H1 (cell line): ENCODE results near the gene ZFP36L1. TPM values are rescaled to one million over a fixed set of nuclear protein-coding genes. Genes with fewer than 3 reads are reported as not detected.
A peak's percentile ranks its signal among the peaks of the same experiment; 100 is the strongest.

ENCODE experiments used
- CTCF ChIA-PET: fragments of 300-600 bp; sonication (Branson Sonifier 250); formaldehyde crosslinking; loops from one replicate; lab custom pipeline; 2021; ENCODE audit not compliant: partially characterized antibody; lab: Charles Lee
- POLR2A ChIA-PET: fragments of 300-600 bp; sonication (Branson Sonifier 250); formaldehyde crosslinking; loops from one replicate; lab custom pipeline; 2021; ENCODE audit warnings: inconsistent platforms; ENCODE audit not compliant: partially characterized antibody; lab: Charles Lee
- DNase-seq, 2 experiments: peaks; one replicate each; pipeline versions ENCODE4 v3.0.0 to v3.0.0-alpha.2; 2010 to 2022; ENCODE audit warnings: low spot score in 2 of 2, low read depth in 1 of 2, mixed read lengths in 1 of 2
- FAIRE-seq: peaks from 2 replicates; lab custom pipeline; 2011; peaks lifted over from hg19 to GRCh38; lab: Jason Lieb, UNC
- H2AFZ ChIP-seq: 2 replicates; pipeline ENCODE4 v1.8.1; 2012; ENCODE audit warnings: low read length, inconsistent platforms
- H2AK5ac ChIP-seq: 2 replicates; pipeline ENCODE4 v1.6.1; 2013; ENCODE audit warnings: low read depth, low read length
- H2BK120ac ChIP-seq: replicated peaks from 2 replicates; pipeline ENCODE3; 2013; ENCODE audit warnings: low read depth, low read length, inconsistent platforms
- H2BK12ac ChIP-seq: 2 replicates; pipeline ENCODE4 v1.6.1; 2013; ENCODE audit warnings: low read depth, low read length
- H2BK15ac ChIP-seq: 2 replicates; pipeline ENCODE4 v1.6.1; 2013; ENCODE audit warnings: low read length
- H2BK20ac ChIP-seq: 2 replicates; pipeline ENCODE4 v1.6.1; 2013; ENCODE audit warnings: low read length
- H2BK5ac ChIP-seq: 2 replicates; pipeline ENCODE4 v1.6.1; 2013; ENCODE audit warnings: low read depth, low read length
- H3K14ac ChIP-seq: 2 replicates; pipeline ENCODE4 v1.6.1; 2013; ENCODE audit warnings: inconsistent platforms; ENCODE audit not compliant: insufficient read length
- H3K18ac ChIP-seq: 2 replicates; pipeline ENCODE4 v1.6.1; 2013; ENCODE audit warnings: low read length; ENCODE audit errors: extremely low read depth
- H3K23ac ChIP-seq: 2 replicates; pipeline ENCODE4 v1.6.1; 2013; ENCODE audit warnings: inconsistent platforms; ENCODE audit not compliant: insufficient read length
- H3K23me2 ChIP-seq: 2 replicates; pipeline ENCODE4 v1.6.1; 2013; ENCODE audit warnings: low read depth, low read length
- H3K27ac ChIP-seq: 2 replicates; pipeline ENCODE4 v1.6.1; 2011; ENCODE audit warnings: low read depth, low read length, inconsistent platforms
- H3K27me3 ChIP-seq, 4 experiments: replicated peaks in 1 of 4; 1 replicate in 1 of 4; 2 replicates in 3 of 4; pipeline versions ENCODE4 v1.6.1 to v1.8.1; 2011 to 2013; ENCODE audit warnings: low read length in 3 of 4, mild to moderate bottlenecking in 3 of 4, inconsistent platforms in 2 of 4, mixed read lengths in 2 of 4, moderate library complexity in 1 of 4; ENCODE audit not compliant: control insufficient read depth in 3 of 4, insufficient read depth in 3 of 4; ENCODE audit errors: extremely low read depth in 1 of 4
- H3K36me3 ChIP-seq, 4 experiments: 2 replicates each; pipeline versions ENCODE4 v1.6.1 to v1.8.1; 2011 to 2013; ENCODE audit warnings: mild to moderate bottlenecking in 4 of 4, low read length in 3 of 4, moderate library complexity in 2 of 4, control low read depth in 1 of 4, inconsistent platforms in 1 of 4; ENCODE audit not compliant: insufficient read depth in 4 of 4, control insufficient read depth in 2 of 4
- H3K4ac ChIP-seq: replicated peaks from 2 replicates; pipeline ENCODE3; 2013; ENCODE audit warnings: low read length, low read depth, mixed read lengths, inconsistent platforms; ENCODE audit not compliant: insufficient read length
- H3K4me1 ChIP-seq, 4 experiments: replicated peaks in 1 of 4; 1 replicate in 1 of 4; 2 replicates in 3 of 4; pipeline versions ENCODE4 v1.6.1 to v1.8.1; 2011 to 2013; ENCODE audit warnings: low read length in 3 of 4, inconsistent platforms in 2 of 4, mixed read lengths in 1 of 4; ENCODE audit not compliant: insufficient read depth in 4 of 4, control insufficient read depth in 3 of 4
- H3K4me2 ChIP-seq, 2 experiments: 2 replicates each; pipeline versions ENCODE4 v1.6.1 to v1.8.1; 2011 to 2013; ENCODE audit warnings: low read depth in 2 of 2, low read length in 2 of 2, control low read depth in 1 of 2, inconsistent platforms in 1 of 2, mild to moderate bottlenecking in 1 of 2; ENCODE audit not compliant: insufficient read depth in 1 of 2
- H3K4me3 ChIP-seq, 4 experiments: fragments of 200-600, 300-600 bp in 1 of 4; sonication (generic), shearing (Covaris generic), sonication (Bioruptor Twin) in 1 of 4; 2 replicates each; pipeline versions ENCODE4 v1.5.1 to v1.8.1; 2011 to 2016; ENCODE audit warnings: low read length in 4 of 4, low read depth in 3 of 4, control low read depth in 2 of 4, inconsistent platforms in 2 of 4, mild to moderate bottlenecking in 2 of 4, mixed read lengths in 1 of 4, moderate library complexity in 1 of 4; ENCODE audit not compliant: insufficient read depth in 2 of 4; ENCODE audit errors: extremely low read depth in 1 of 4
- H3K56ac ChIP-seq: replicated peaks from 2 replicates; pipeline ENCODE3; 2013; ENCODE audit warnings: low read depth, mild to moderate bottlenecking, mixed read lengths, low read length, inconsistent platforms; ENCODE audit not compliant: insufficient read length
- H3K79me1 ChIP-seq: 2 replicates; pipeline ENCODE4 v1.6.1; 2013; ENCODE audit warnings: low read depth, low read length, control low read depth
- H3K79me2 ChIP-seq, 2 experiments: 2 replicates each; pipeline versions ENCODE4 v1.6.1 to v1.8.1; 2012 to 2013; ENCODE audit warnings: low read length in 2 of 2, mild to moderate bottlenecking in 2 of 2, inconsistent platforms in 1 of 2; ENCODE audit not compliant: insufficient read depth in 2 of 2, control insufficient read depth in 1 of 2
- H3K9ac ChIP-seq, 4 experiments: replicated peaks in 1 of 4; 1 replicate in 1 of 4; 2 replicates in 3 of 4; pipeline versions ENCODE4 v1.6.1 to v1.8.1; 2011 to 2013; ENCODE audit warnings: low read depth in 3 of 4, low read length in 3 of 4, control low read depth in 2 of 4, mild to moderate bottlenecking in 2 of 4, moderate library complexity in 2 of 4, inconsistent platforms in 1 of 4; ENCODE audit errors: extremely low read depth in 1 of 4
- H3K9me3 ChIP-seq, 2 experiments: 2 replicates each; pipeline versions ENCODE4 v1.6.1 to v1.8.1; 2012 to 2013; ENCODE audit warnings: mild to moderate bottlenecking in 2 of 2, moderate library complexity in 2 of 2, control low read depth in 1 of 2, inconsistent platforms in 1 of 2, low read depth in 1 of 2, low read length in 1 of 2, mixed read lengths in 1 of 2; ENCODE audit not compliant: insufficient read depth in 2 of 2
- H4K20me1 ChIP-seq, 2 experiments: replicated peaks in 1 of 2; 2 replicates each; pipeline versions ENCODE3 to v1.8.1; 2011 to 2013; ENCODE audit warnings: inconsistent platforms in 2 of 2, low read length in 2 of 2, mild to moderate bottlenecking in 1 of 2; ENCODE audit not compliant: insufficient read depth in 2 of 2, control insufficient read depth in 1 of 2
- H4K5ac ChIP-seq: 2 replicates; pipeline ENCODE4 v1.6.1; 2013; ENCODE audit warnings: low read length, low read depth, mixed read lengths, inconsistent platforms; ENCODE audit not compliant: insufficient read length
- H4K8ac ChIP-seq: 2 replicates; pipeline ENCODE4 v1.8.0; 2013; ENCODE audit warnings: mild to moderate bottlenecking, moderate library complexity, low read length, inconsistent platforms; ENCODE audit not compliant: insufficient read depth; ENCODE audit errors: extremely low read depth
- H4K91ac ChIP-seq: replicated peaks from 2 replicates; pipeline ENCODE3; 2013; ENCODE audit warnings: low read length, mixed read lengths, inconsistent platforms; ENCODE audit not compliant: insufficient read length
- BCL11A ChIP-seq, 2 experiments: IDR thresholded peaks; one replicate each; pipeline ENCODE4 v1.6.1; 2011; ENCODE audit warnings: low read depth in 2 of 2, low read length in 2 of 2, mild to moderate bottlenecking in 2 of 2
- CHD1 ChIP-seq: IDR thresholded peaks from 2 replicates; pipeline ENCODE4 v1.6.1; 2012; ENCODE audit warnings: low read depth, low read length, improper control_type of control experiment
- CREB1 ChIP-seq: IDR thresholded peaks from 2 replicates; pipeline ENCODE4 v1.6.1; 2012; ENCODE audit warnings: inconsistent platforms
- PHF8 ChIP-seq: fragments of 200-600 bp; sonication (generic); conservative IDR thresholded peaks from 2 replicates; pipeline ENCODE4 v1.7.1; 2012; ENCODE audit warnings: low read depth, mild to moderate bottlenecking, inconsistent platforms, low read length, moderate library complexity
- POLR2AphosphoS5 ChIP-seq: IDR thresholded peaks from 2 replicates; pipeline ENCODE4 v1.6.1; 2011; ENCODE audit warnings: low read depth, low read length
- TBP ChIP-seq: IDR thresholded peaks from 2 replicates; pipeline ENCODE4 v1.6.1; 2011; ENCODE audit warnings: low read depth, low read length, improper control_type of control experiment
- WGBS, 2 experiments: shearing (Covaris generic) in 1 of 2; methylation state at CpG; one replicate each; pipeline versions ENCODE4 v1.1.6 to v1.1.7; 2013 to 2015; ENCODE audit warnings: low lambda C conversion rate in 2 of 2, mixed read lengths in 2 of 2, inconsistent platforms in 1 of 2, low coverage in 1 of 2, missing lambda C conversion rate in 1 of 2; ENCODE audit not compliant: insufficient replicate concordance in 2 of 2, insufficient coverage in 1 of 2, insufficient read length in 1 of 2; ENCODE audit errors: extremely low coverage in 1 of 2, missing lambda C conversion rate in 1 of 2; 5-methylcytosine and 5-hydroxymethylcytosine counted together
- polyA plus RNA-seq, 7 experiments: library from polyadenylated mRNA; depleted of rRNA in 3 of 7; stranded (reverse) in 5 of 7; unstranded in 2 of 7; fragments of >200 nt in 5 of 7; fragments of 200-250 nt in 2 of 7; gene quantifications; 1 replicate in 5 of 7; 2 replicates in 1 of 7; 4 replicates in 1 of 7; pipeline versions ENCODE4 v1.2.1 to v1.2.3, GENCODE V29; 2011 to 2013; ENCODE audit warnings: missing spikeins in 2 of 7, mixed read lengths in 2 of 7
- total RNA-seq: library from RNA; stranded (reverse); fragmentation: NEBNext Ultra II Directional; extraction: Animal tissue kit (Norgen Biotek cat#: 25700); gene quantifications from 2 replicates; pipeline ENCODE4 v1.2.1, GENCODE V29; 2021
- TF ChIP-seq, protein P1 (sequence below): IDR thresholded peaks from 2 replicates; pipeline ENCODE4 v1.6.1; 2012; ENCODE audit warnings: inconsistent platforms
- TF ChIP-seq, protein P2 (sequence below): IDR thresholded peaks from 2 replicates; pipeline ENCODE4 v1.6.1; 2011; ENCODE audit warnings: low read depth, mild to moderate bottlenecking, low read length; ENCODE audit not compliant: insufficient read depth

Gene ZFP36L1
- total and polyA plus RNA-seq, 2 of the 8 experiments (the other 6 are each of a cell fraction or from before 2014, with no cell fraction given), result 80.4 to 132 TPM

- POLR2A ChIA-PET, result interaction anchor here (0.6 to 3.7 kb wide), 16 partner anchors 10 to 853 kb away, joined by 3 to 76 read pairs (median 4); no protein-coding TSS in a partner anchor
- TF ChIP-seq TBP (peak; percentile 14; the same call in 1 of the 2 replicates), POLR2AphosphoS5 (peak; percentile 63; the same call in 1 of the 2 replicates), PHF8 (no peak), CREB1 (no peak), BCL11A (IDR thresholded peaks at IDR 0.05; ENCODE audit: low read depth in 2 of 2, low read length in 2 of 2) (no peak), CHD1 (no peak)
- TF ChIP-seq, protein P1, sequence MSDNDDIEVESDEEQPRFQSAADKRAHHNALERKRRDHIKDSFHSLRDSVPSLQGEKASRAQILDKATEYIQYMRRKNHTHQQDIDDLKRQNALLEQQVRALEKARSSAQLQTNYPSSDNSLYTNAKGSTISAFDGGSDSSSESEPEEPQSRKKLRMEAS, result no peak
- TF ChIP-seq, protein P2, sequence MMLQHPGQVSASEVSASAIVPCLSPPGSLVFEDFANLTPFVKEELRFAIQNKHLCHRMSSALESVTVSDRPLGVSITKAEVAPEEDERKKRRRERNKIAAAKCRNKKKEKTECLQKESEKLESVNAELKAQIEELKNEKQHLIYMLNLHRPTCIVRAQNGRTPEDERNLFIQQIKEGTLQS, result no peak
Observed at GRCh38 chr14:68794851-68795596, 2.2 kb upstream of the ZFP36L1 start.

More at GRCh38 chr14:68794851-68795596, 2.2 kb upstream of the ZFP36L1 start:
- Histone ChIP-seq H3K4me3 (peak overlapping the region; percentile 79 to 99 (median 94)), H2BK15ac (no peak overlapping the region), H2BK20ac (no peak overlapping the region), H2BK5ac (peak overlapping the region; percentile 99), H4K8ac (peak overlapping the region; percentile 99), H3K56ac (peak overlapping the region; percentile 94), H2AK5ac (peak overlapping the region; percentile 49; the same call in 1 of the 2 replicates), H3K9me3 (peaks cover 0 to 4% of the 10 kb centered on the region in 2 experiments; a peak in 1 of 4 replicates), H4K20me1 (peaks cover 20% of the 10 kb centered on the region in 2 experiments), H4K91ac (peak overlapping the region; percentile 99), H3K23me2 (peaks cover 17% of the 10 kb centered on the region; the same call in 1 of the 2 replicates), H2BK12ac (peak overlapping the region; percentile 86; the same call in 1 of the 2 replicates), H3K4ac (peak overlapping the region; percentile 28), H3K4me1 (peaks cover 5 to 21% (median 10%) of the 10 kb centered on the region in 4 experiments), H3K27ac (peak overlapping the region; percentile 98), H3K79me2 (peaks cover 25 to 41% of the 10 kb centered on the region in 2 experiments), H2AFZ (no peak overlapping the region), H3K23ac (no peak overlapping the region), H3K9ac (peak overlapping the region; percentile 93 to 97 (median 95)), H4K5ac (peak overlapping the region; percentile 90), H3K4me2 (peak overlapping the region; percentile 96 to 97), H3K36me3 (peaks cover 2 to 11% (median 5%) of the 10 kb centered on the region in 4 experiments; a peak in 4 of 8 replicates), H3K79me1 (peaks cover 4% of the 10 kb centered on the region; the same call in 1 of the 2 replicates), H3K14ac (no peak overlapping the region), H2BK120ac (peak overlapping the region; percentile 50), H3K27me3 (no peaks in the 10 kb centered on the region), H3K18ac (peak overlapping the region; percentile 95)
- no peak for FAIRE-seq
- WGBS, 2 experiments, result 1% methylated on average over 36 of the region's 36 CpGs; no CpG with 5 or more reads in 1 of the 2 experiments
- no peak for DNase-seq
- CTCF ChIA-PET, result interaction anchor here (0.6 to 5.4 kb wide), 5 partner anchors 12 to 129 kb away, joined by 3 to 54 read pairs (median 3); no protein-coding TSS in a partner anchor
